ENCODE measurements around the gene YWHAH.

DNA sequence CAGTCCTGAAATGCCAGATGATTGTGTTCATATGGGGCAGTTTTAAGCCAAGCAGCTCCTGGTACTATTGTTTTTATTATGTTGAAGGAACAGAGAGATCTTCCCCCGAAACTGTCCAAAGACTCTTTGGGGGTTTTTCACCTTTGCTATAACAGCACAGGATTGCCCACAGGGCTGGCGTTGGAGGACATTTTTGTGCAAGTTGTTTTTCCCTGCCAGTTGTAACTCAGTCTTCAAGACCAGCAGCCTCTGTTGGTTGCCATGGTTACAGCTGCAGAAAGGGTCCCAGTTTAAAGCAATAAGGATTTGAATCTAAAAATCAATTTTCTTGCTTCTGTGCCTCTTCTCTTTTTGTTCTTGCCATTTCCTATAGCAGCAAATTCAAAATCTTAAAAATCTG is 45.4 kb upstream of the YWHAH start:
- TF ChIP-seq, protein P1, sequence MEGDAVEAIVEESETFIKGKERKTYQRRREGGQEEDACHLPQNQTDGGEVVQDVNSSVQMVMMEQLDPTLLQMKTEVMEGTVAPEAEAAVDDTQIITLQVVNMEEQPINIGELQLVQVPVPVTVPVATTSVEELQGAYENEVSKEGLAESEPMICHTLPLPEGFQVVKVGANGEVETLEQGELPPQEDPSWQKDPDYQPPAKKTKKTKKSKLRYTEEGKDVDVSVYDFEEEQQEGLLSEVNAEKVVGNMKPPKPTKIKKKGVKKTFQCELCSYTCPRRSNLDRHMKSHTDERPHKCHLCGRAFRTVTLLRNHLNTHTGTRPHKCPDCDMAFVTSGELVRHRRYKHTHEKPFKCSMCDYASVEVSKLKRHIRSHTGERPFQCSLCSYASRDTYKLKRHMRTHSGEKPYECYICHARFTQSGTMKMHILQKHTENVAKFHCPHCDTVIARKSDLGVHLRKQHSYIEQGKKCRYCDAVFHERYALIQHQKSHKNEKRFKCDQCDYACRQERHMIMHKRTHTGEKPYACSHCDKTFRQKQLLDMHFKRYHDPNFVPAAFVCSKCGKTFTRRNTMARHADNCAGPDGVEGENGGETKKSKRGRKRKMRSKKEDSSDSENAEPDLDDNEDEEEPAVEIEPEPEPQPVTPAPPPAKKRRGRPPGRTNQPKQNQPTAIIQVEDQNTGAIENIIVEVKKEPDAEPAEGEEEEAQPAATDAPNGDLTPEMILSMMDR (IDR thresholded peaks at IDR 0.05; ENCODE audit: poor library complexity), result no peak
- no peak for TF ChIP-seq EZH2 (IDR thresholded peaks at IDR 0.05; ENCODE audit: borderline replicate concordance)
